ENCODE data around the gene ATP5F1E. TPM values are rescaled to one million over a fixed set of nuclear protein-coding genes. Genes with fewer than 3 reads are reported as not detected.
A peak's percentile ranks its signal among the peaks of the same experiment; 100 is the strongest.

ATP5F1E gene
- total and polyA plus RNA-seq, 4 donors = 11.7 to 148 (median 27.7) TPM

- no peak for TF ChIP-seq MAX (IDR thresholded peaks at IDR 0.05)
- Histone ChIP-seq H3K9ac (ENCODE audit: low read depth in 1 of 2, low read length in 2 of 2) (no peak overlapping the region), H3K27me3 (ENCODE audit: control insufficient read depth in 4 of 4, insufficient read depth in 4 of 4, low read length in 3 of 4) (no peaks in the 10 kb centered on the region), H3K36me3 (ENCODE audit: control insufficient read depth in 4 of 4, insufficient read depth in 3 of 4, low read depth in 1 of 4, low read length in 3 of 4) (no peaks in the 10 kb centered on the region), H3K4me3 (ENCODE audit: low read depth in 1 of 3, low read length in 3 of 3) (no peak overlapping the region), H3K27ac (ENCODE audit: low read depth in 1 of 2, low read length in 2 of 2) (no peak overlapping the region), H3K4me1 (ENCODE audit: control insufficient read depth in 4 of 4, insufficient read depth in 4 of 4, low read length in 3 of 4) (peaks cover 6 to 26% (median 21%) of the 10 kb centered on the region in 4 donors), H3K9me3 (ENCODE audit: control insufficient read depth in 4 of 4, low read length in 3 of 4) (no peaks in the 10 kb centered on the region)
- no peak for DNase-seq (ENCODE audit: low spot score)
- WGBS = 96% methylated on average over 3 of the region's 3 CpGs
These were observed 12.2 kb upstream of the ATP5F1E start for GRCh38 chr20:59044295-59044694.

GRCh38 chr20:59043698-59044097 lies 11.6 kb upstream of the ATP5F1E start:
- DNase-seq (ENCODE audit: low spot score) = no peak
- no peak for TF ChIP-seq ATF3 (IDR thresholded peaks at IDR 0.05)
- TF ChIP-seq REST (IDR thresholded peaks at IDR 0.05) = no peak
- no peak for TF ChIP-seq ZBTB33 (IDR thresholded peaks at IDR 0.05)
- Histone ChIP-seq H3K36me3 (ENCODE audit: control insufficient read depth in 4 of 4, insufficient read depth in 3 of 4, low read depth in 1 of 4, low read length in 3 of 4) (no peaks in the 10 kb centered on the region), H3K4me1 (ENCODE audit: control insufficient read depth in 4 of 4, insufficient read depth in 4 of 4, low read length in 3 of 4) (peaks cover 6 to 26% (median 21%) of the 10 kb centered on the region in 4 donors), H3K9me3 (ENCODE audit: control insufficient read depth in 4 of 4, low read length in 3 of 4) (no peaks in the 10 kb centered on the region), H3K27me3 (ENCODE audit: control insufficient read depth in 4 of 4, insufficient read depth in 4 of 4, low read length in 3 of 4) (no peaks in the 10 kb centered on the region), H3K9ac (ENCODE audit: low read depth in 1 of 2, low read length in 2 of 2) (no peak overlapping the region), H3K4me3 (ENCODE audit: low read depth in 1 of 3, low read length in 3 of 3) (no peak overlapping the region), H3K27ac (ENCODE audit: low read depth in 1 of 2, low read length in 2 of 2) (no peak overlapping the region)
- 89% methylated on average over 3 of the region's 3 CpGs for WGBS

- H3K4me1 ChIP-seq (ENCODE audit: control insufficient read depth in 4 of 4, insufficient read depth in 4 of 4, low read length in 3 of 4) = peaks cover 6 to 26% (median 21%) of the 10 kb centered on the region in 4 donors
- H3K4me3 ChIP-seq (ENCODE audit: low read depth in 1 of 3, low read length in 3 of 3) = peak overlapping the region; percentile 76 to 93 (median 84)
- H3K27me3 ChIP-seq (ENCODE audit: control insufficient read depth in 4 of 4, insufficient read depth in 4 of 4, low read length in 3 of 4) = no peaks in the 10 kb centered on the region
- DNase-seq (ENCODE audit: low spot score) = peak; percentile 95
- peak overlapping the region; percentile 72 to 83 for H3K27ac ChIP-seq (ENCODE audit: low read depth in 1 of 2, low read length in 2 of 2)
- 17% methylated on average over 66 of the region's 66 CpGs for WGBS
- H3K9me3 ChIP-seq (ENCODE audit: control insufficient read depth in 4 of 4, low read length in 3 of 4) = no peaks in the 10 kb centered on the region
- peaks cover 0 to 2% (median 1%) of the 10 kb centered on the region in 4 donors for H3K36me3 ChIP-seq (ENCODE audit: control insufficient read depth in 4 of 4, insufficient read depth in 3 of 4, low read depth in 1 of 4, low read length in 3 of 4)
- no peak overlapping the region for H3K9ac ChIP-seq (ENCODE audit: low read depth in 1 of 2, low read length in 2 of 2)
- TF ChIP-seq ATF3 (IDR thresholded peaks at IDR 0.05) = no peak
- TF ChIP-seq CTCF (IDR thresholded peaks at IDR 0.05; ENCODE audit: low read depth, low read length, missing input control) = peak; percentile 33
- TF ChIP-seq MAX (IDR thresholded peaks at IDR 0.05) = no peak
- TF ChIP-seq FOXA1 (IDR thresholded peaks at IDR 0.05) = no peak
- peak; percentile 21 for TF ChIP-seq REST (IDR thresholded peaks at IDR 0.05)
- peak; percentile 61 for TF ChIP-seq SP1 (IDR thresholded peaks at IDR 0.05)
- no peak for TF ChIP-seq GABPA (IDR thresholded peaks at IDR 0.05 in 1 of 2, conservative IDR thresholded peaks at IDR 0.05 in 1 of 2)
- no peak for TF ChIP-seq EGR1 (IDR thresholded peaks at IDR 0.05; ENCODE audit: low read depth in 2 of 2)
- no peak for TF ChIP-seq RAD21 (IDR thresholded peaks at IDR 0.05)
- TF ChIP-seq YY1 (IDR thresholded peaks at IDR 0.05) = peak; percentile 10
- TF ChIP-seq NR2F2 (IDR thresholded peaks at IDR 0.05) = no peak
These were observed 10.9 kb upstream of the ATP5F1E start for GRCh38 chr20:59042796-59043631.

All from liver (tissue), 9 donors.